Measurements from ENCODE around the gene ZBTB25. TPM values are rescaled to one million over a fixed set of nuclear protein-coding genes. Genes with fewer than 3 reads are reported as not detected.

The ZBTB25 gene
- total RNA-seq, 1 experiment from 2014 or later = 19.0 TPM

DNA sequence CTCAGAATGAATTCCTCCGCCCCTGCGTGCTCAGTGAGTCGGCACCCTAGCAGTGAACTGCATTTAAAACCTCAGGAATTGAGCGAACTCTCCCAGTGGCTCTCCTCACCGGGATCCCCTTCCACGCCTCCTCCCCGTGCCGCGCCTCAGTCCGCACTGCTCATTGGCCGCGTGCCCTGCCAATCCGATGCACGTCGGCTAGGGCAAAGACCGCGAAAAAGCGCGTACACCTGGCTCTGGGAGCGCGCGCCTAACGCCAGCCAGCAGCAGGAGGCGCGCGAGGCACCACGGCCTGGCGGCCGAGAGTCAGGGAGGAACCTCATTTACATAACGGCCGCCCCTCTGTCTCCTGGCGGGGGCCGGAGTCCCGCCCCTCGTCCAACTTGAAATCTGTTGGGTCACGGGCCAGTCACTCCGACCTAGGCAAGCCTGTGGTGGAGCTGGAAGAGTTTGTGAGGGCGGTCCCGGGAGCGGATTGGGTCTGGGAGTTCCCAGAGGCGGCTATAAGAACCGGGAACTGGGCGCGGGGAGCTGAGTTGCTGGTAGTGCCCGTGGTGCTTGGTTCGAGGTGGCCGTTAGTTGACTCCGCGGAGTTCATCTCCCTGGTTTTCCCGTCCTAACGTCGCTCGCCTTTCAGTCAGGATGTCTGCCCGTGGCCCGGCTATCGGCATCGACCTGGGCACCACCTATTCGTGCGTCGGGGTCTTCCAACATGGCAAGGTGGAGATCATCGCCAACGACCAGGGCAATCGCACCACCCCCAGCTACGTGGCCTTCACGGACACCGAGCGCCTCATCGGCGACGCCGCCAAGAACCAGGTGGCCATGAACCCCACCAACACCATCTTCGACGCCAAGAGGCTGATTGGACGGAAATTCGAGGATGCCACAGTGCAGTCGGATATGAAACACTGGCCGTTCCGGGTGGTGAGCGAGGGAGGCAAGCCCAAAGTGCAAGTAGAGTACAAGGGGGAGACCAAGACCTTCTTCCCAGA, 36.9 kb upstream of the ZBTB25 start, which contains the start of gene HSPA2:
TSS of gene HSPA2 (plus strand) at position 534 of the 995 bp plus-strand sequence. CDS start at position 643, 109 bp downstream.
- Histone ChIP-seq H4K20me1 (ENCODE audit: insufficient read depth) (no peaks in the 10 kb centered on the region), H3K36me3 (ENCODE audit: control insufficient read depth in 1 of 2, insufficient read depth in 2 of 2, low read length in 2 of 2) (no peaks in the 10 kb centered on the region), H3K9me3 (ENCODE audit: control insufficient read depth in 1 of 2, insufficient read depth in 1 of 2, low read depth in 1 of 2, low read length in 2 of 2) (no peaks in the 10 kb centered on the region; a peak in 1 of 4 replicates), H3K27me3 (ENCODE audit: insufficient read depth, low read length) (no peaks in the 10 kb centered on the region), H3K27ac (ENCODE audit: low read depth, low read length) (peak within 1 kb of the TSS; percentile 36), H3K9ac (ENCODE audit: low read length) (peak within 1 kb of the TSS; percentile 71), H3K4me1 (ENCODE audit: control insufficient read depth in 1 of 2, insufficient read depth in 2 of 2, low read length in 2 of 2) (peaks cover 3 to 23% of the 10 kb centered on the region in 2 experiments; a peak in 2 of 4 replicates), H3K4me3 (replicated peaks in 1 of 2; ENCODE audit: low read depth in 1 of 2, low read length in 2 of 2) (peak within 1 kb of the TSS; percentile 38 to 60), H2AFZ (ENCODE audit: low read depth, low read length, poor library complexity, severe bottlenecking) (peak within 1 kb of the TSS; percentile 72), H3K4me2 (ENCODE audit: low read length) (peak within 1 kb of the TSS; percentile 84), H3K9me2 (ENCODE audit: insufficient read depth) (no peaks in the 10 kb centered on the region), H3K79me2 (ENCODE audit: insufficient read depth, low read length) (no peaks in the 10 kb centered on the region)
- DNase-seq (ENCODE audit: low read depth, low spot score) (peak; percentile 94), ATAC-seq (peak; percentile 94)
- RAD21 ChIA-PET (ENCODE audit: low non-redundant PET in 1 of 2, low total read pairs in 2 of 2, uncharacterized antibody in 2 of 2, unreplicated experiment in 2 of 2) = no interaction called here
- BruUV-seq (replicated peaks) = TSS peak; percentile 37
- intact Hi-C loops (cut with micrococcal nuclease) = loop anchor here (10.0 kb wide), 1 partner anchor 94 kb away; no protein-coding TSS in a partner anchor
- CTCF ChIA-PET = interaction anchor here (1.1 to 1.5 kb wide), 2 partner anchors 11 to 95 kb away, joined by 5 to 7 read pairs; no protein-coding TSS in a partner anchor
- POLR2A ChIA-PET = no interaction called here
- TF ChIP-seq EZH2phosphoT487 (IDR thresholded peaks at IDR 0.05; ENCODE audit: borderline replicate concordance) = no peak
- no peak for TF ChIP-seq ZFX (IDR thresholded peaks at IDR 0.05)
- 0 out of 2 replicates have a peak, but pooled peaks have one; percentile 42 for TF ChIP-seq CBX3 (IDR thresholded peaks at IDR 0.05; ENCODE audit: low read depth)
- no peak for TF ChIP-seq ELF1 (IDR thresholded peaks at IDR 0.05; ENCODE audit: borderline replicate concordance, low read depth)
- TF ChIP-seq YY1 (IDR thresholded peaks at IDR 0.05; ENCODE audit: extremely low read depth, insufficient replicate concordance, low read depth, low read length) = peak; percentile 4
- TF ChIP-seq, protein P1, sequence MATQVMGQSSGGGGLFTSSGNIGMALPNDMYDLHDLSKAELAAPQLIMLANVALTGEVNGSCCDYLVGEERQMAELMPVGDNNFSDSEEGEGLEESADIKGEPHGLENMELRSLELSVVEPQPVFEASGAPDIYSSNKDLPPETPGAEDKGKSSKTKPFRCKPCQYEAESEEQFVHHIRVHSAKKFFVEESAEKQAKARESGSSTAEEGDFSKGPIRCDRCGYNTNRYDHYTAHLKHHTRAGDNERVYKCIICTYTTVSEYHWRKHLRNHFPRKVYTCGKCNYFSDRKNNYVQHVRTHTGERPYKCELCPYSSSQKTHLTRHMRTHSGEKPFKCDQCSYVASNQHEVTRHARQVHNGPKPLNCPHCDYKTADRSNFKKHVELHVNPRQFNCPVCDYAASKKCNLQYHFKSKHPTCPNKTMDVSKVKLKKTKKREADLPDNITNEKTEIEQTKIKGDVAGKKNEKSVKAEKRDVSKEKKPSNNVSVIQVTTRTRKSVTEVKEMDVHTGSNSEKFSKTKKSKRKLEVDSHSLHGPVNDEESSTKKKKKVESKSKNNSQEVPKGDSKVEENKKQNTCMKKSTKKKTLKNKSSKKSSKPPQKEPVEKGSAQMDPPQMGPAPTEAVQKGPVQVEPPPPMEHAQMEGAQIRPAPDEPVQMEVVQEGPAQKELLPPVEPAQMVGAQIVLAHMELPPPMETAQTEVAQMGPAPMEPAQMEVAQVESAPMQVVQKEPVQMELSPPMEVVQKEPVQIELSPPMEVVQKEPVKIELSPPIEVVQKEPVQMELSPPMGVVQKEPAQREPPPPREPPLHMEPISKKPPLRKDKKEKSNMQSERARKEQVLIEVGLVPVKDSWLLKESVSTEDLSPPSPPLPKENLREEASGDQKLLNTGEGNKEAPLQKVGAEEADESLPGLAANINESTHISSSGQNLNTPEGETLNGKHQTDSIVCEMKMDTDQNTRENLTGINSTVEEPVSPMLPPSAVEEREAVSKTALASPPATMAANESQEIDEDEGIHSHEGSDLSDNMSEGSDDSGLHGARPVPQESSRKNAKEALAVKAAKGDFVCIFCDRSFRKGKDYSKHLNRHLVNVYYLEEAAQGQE (IDR thresholded peaks at IDR 0.05; ENCODE audit: low read depth) = no peak
- no peak for TF ChIP-seq JUND (IDR thresholded peaks at IDR 0.05)
- no peak for TF ChIP-seq CEBPB (IDR thresholded peaks at IDR 0.05; ENCODE audit: low read depth)
- TF ChIP-seq TCF7L2 (IDR thresholded peaks at IDR 0.05; ENCODE audit: borderline replicate concordance, extremely low read depth, insufficient read depth, insufficient read length) = peak; percentile 52
- TF ChIP-seq POLR2A (IDR thresholded peaks at IDR 0.05; ENCODE audit: borderline replicate concordance, extremely low read depth, insufficient read depth, insufficient read length) = peak; percentile 72
- no peak for TF ChIP-seq SIN3A (IDR thresholded peaks at IDR 0.05; ENCODE audit: low read depth)
- TF ChIP-seq, protein P2, sequence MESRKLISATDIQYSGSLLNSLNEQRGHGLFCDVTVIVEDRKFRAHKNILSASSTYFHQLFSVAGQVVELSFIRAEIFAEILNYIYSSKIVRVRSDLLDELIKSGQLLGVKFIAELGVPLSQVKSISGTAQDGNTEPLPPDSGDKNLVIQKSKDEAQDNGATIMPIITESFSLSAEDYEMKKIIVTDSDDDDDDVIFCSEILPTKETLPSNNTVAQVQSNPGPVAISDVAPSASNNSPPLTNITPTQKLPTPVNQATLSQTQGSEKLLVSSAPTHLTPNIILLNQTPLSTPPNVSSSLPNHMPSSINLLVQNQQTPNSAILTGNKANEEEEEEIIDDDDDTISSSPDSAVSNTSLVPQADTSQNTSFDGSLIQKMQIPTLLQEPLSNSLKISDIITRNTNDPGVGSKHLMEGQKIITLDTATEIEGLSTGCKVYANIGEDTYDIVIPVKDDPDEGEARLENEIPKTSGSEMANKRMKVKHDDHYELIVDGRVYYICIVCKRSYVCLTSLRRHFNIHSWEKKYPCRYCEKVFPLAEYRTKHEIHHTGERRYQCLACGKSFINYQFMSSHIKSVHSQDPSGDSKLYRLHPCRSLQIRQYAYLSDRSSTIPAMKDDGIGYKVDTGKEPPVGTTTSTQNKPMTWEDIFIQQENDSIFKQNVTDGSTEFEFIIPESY (IDR thresholded peaks at IDR 0.05; ENCODE audit: extremely low read depth, insufficient replicate concordance, low read length) = no peak
- TF ChIP-seq EZH2 (IDR thresholded peaks at IDR 0.05) = no peak
- no peak for TF ChIP-seq FOSL1 (IDR thresholded peaks at IDR 0.05; ENCODE audit: low read depth)
- no peak for TF ChIP-seq EGR1 (IDR thresholded peaks at IDR 0.05; ENCODE audit: low read depth)
- TF ChIP-seq RAD21 (IDR thresholded peaks at IDR 0.05; ENCODE audit: low read depth) = peak; percentile 69
- peak; percentile 91 for TF ChIP-seq SP1 (IDR thresholded peaks at IDR 0.05; ENCODE audit: low read depth)
- TF ChIP-seq, protein P3, sequence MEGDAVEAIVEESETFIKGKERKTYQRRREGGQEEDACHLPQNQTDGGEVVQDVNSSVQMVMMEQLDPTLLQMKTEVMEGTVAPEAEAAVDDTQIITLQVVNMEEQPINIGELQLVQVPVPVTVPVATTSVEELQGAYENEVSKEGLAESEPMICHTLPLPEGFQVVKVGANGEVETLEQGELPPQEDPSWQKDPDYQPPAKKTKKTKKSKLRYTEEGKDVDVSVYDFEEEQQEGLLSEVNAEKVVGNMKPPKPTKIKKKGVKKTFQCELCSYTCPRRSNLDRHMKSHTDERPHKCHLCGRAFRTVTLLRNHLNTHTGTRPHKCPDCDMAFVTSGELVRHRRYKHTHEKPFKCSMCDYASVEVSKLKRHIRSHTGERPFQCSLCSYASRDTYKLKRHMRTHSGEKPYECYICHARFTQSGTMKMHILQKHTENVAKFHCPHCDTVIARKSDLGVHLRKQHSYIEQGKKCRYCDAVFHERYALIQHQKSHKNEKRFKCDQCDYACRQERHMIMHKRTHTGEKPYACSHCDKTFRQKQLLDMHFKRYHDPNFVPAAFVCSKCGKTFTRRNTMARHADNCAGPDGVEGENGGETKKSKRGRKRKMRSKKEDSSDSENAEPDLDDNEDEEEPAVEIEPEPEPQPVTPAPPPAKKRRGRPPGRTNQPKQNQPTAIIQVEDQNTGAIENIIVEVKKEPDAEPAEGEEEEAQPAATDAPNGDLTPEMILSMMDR (IDR thresholded peaks at IDR 0.05 in 2 of 3, conservative IDR thresholded peaks at IDR 0.05 in 1 of 3; ENCODE audit: borderline replicate concordance in 1 of 3, insufficient read depth in 1 of 3, low read depth in 2 of 3, low read length in 2 of 3) = peak; percentile 51 to 79 (median 65); a peak in 5 of 6 replicates

All from HCT116 (cell line).